ENCODE results near the gene ZNF292.

The ZNF292 gene

DNA sequence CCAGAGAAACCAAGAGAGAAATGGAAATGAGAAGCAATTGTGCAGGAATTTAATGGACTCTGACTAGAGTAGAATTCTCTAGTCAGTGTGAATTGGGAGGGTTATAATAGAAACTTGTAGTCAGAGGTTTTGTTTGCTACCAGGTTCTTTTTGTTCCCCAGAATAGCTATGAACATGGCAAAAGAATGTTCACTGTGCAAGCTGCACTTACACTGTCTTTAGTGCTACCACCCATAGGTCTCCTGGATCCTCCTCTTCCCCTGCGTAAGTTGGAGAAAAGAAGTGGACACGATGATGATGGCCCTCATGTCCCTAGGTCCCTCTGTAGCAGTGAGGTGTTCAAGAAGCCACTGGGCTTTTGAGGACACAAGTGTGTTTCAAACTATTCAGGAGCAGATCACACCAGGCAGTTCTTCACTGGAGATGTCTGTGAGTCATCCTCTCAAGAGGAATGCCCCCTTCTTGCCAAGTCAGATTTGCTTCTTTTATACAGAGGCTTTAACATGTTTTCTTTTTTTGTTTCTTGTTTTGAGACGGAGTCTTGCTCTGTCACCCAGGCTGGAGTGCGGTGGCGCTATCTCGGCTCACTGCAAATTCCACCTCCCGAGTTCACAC is 119.4 kb downstream of the ZNF292 start:
- TF ChIP-seq FOXP2 (optimal IDR thresholded peaks at IDR 0.05; ENCODE audit: borderline replicate concordance, extremely low read depth, extremely low read length, insufficient read depth) (no peak), TAF1 (IDR thresholded peaks at IDR 0.05; ENCODE audit: borderline replicate concordance, insufficient read depth, low read length) (no peak), POLR2AphosphoS5 (IDR thresholded peaks at IDR 0.05; ENCODE audit: low read depth, low read length) (no peak), SIN3A (IDR thresholded peaks at IDR 0.05; ENCODE audit: borderline replicate concordance, insufficient read depth, low read length) (no peak)
- TF ChIP-seq, protein P1, sequence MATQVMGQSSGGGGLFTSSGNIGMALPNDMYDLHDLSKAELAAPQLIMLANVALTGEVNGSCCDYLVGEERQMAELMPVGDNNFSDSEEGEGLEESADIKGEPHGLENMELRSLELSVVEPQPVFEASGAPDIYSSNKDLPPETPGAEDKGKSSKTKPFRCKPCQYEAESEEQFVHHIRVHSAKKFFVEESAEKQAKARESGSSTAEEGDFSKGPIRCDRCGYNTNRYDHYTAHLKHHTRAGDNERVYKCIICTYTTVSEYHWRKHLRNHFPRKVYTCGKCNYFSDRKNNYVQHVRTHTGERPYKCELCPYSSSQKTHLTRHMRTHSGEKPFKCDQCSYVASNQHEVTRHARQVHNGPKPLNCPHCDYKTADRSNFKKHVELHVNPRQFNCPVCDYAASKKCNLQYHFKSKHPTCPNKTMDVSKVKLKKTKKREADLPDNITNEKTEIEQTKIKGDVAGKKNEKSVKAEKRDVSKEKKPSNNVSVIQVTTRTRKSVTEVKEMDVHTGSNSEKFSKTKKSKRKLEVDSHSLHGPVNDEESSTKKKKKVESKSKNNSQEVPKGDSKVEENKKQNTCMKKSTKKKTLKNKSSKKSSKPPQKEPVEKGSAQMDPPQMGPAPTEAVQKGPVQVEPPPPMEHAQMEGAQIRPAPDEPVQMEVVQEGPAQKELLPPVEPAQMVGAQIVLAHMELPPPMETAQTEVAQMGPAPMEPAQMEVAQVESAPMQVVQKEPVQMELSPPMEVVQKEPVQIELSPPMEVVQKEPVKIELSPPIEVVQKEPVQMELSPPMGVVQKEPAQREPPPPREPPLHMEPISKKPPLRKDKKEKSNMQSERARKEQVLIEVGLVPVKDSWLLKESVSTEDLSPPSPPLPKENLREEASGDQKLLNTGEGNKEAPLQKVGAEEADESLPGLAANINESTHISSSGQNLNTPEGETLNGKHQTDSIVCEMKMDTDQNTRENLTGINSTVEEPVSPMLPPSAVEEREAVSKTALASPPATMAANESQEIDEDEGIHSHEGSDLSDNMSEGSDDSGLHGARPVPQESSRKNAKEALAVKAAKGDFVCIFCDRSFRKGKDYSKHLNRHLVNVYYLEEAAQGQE (IDR thresholded peaks at IDR 0.05; ENCODE audit: insufficient read depth in 1 of 2, low read depth in 2 of 2, low read length in 2 of 2): no peak

DNA sequence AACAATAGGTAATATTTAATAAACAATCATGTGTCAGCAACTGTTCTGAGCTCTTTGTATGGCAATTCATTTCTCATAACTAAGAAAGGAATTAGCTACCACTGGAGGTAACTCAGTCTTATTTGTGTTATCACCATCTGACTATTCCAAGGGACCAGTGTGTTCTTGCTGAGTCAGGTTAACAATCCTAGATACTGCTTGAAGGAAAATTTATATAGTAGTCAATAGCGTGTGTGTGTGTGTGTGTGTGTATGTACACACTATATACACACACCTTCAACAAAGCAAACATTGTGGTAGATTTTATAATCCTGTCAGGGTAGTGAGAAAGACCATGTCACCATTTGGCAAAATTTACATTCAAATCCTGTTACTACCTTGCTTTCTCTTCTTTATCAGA is 121.3 kb downstream of the ZNF292 start:
- TF ChIP-seq TAF1 (IDR thresholded peaks at IDR 0.05; ENCODE audit: borderline replicate concordance, insufficient read depth, low read length) (no peak), SIN3A (IDR thresholded peaks at IDR 0.05; ENCODE audit: borderline replicate concordance, insufficient read depth, low read length) (no peak)
- TF ChIP-seq, protein P1 (IDR thresholded peaks at IDR 0.05; ENCODE audit: insufficient read depth in 1 of 2, low read depth in 2 of 2, low read length in 2 of 2): no peak

DNA sequence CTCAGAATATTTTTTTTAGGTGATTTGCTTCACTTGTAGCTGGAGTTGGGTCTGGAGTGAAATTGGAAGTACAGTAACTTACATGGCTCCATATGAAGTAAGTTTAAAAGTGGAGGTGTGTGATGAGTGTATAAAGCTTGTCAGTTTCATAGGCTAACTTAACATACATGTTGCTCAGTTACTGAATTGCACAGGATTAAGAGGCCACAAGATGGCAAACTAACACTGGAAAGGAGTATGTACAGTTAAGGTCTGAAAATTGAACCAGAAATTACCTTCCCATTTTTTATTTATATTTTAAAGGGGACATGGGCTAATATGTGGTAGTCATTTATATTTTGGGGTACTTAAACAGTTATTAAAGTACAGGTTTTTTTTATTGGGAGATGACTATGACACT is 121.8 kb downstream of the ZNF292 start:
- no peak for TF ChIP-seq FOXP2 (optimal IDR thresholded peaks at IDR 0.05; ENCODE audit: borderline replicate concordance, extremely low read depth, extremely low read length, insufficient read depth)
- TF ChIP-seq, protein P1 (IDR thresholded peaks at IDR 0.05; ENCODE audit: insufficient read depth in 1 of 2, low read depth in 2 of 2, low read length in 2 of 2): no peak
- TF ChIP-seq POLR2AphosphoS5 (IDR thresholded peaks at IDR 0.05; ENCODE audit: low read depth, low read length): no peak
- TF ChIP-seq SIN3A (IDR thresholded peaks at IDR 0.05; ENCODE audit: borderline replicate concordance, insufficient read depth, low read length): no peak
- no peak for TF ChIP-seq TAF1 (IDR thresholded peaks at IDR 0.05; ENCODE audit: borderline replicate concordance, insufficient read depth, low read length)

DNA sequence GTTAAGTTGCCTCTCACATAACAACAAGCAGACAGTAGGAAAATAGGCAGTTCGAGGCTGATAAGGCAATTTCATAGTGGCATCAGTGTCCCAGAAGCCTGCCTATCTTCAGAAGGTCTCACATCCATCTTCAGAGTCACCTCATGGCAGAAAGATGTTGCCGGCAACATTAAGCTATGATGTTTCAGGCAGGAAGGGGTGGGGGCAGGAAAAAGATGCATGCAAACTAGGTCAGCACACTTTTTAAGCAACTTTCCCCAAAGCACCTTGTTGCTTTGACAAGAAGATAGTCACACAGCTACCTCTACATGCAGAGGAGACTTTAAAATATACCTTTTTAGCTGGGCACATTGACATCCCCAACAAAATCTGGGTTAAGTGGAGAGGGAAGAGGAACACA is 123.8 kb downstream of the ZNF292 start:
- TF ChIP-seq, protein P1 (IDR thresholded peaks at IDR 0.05; ENCODE audit: insufficient read depth in 1 of 2, low read depth in 2 of 2, low read length in 2 of 2): no peak
- TF ChIP-seq POLR2AphosphoS5 (IDR thresholded peaks at IDR 0.05; ENCODE audit: low read depth, low read length): no peak
- TF ChIP-seq FOXP2 (optimal IDR thresholded peaks at IDR 0.05; ENCODE audit: borderline replicate concordance, extremely low read depth, extremely low read length, insufficient read depth): no peak
- no peak for TF ChIP-seq TAF1 (IDR thresholded peaks at IDR 0.05; ENCODE audit: borderline replicate concordance, insufficient read depth, low read length)
- no peak for TF ChIP-seq SIN3A (IDR thresholded peaks at IDR 0.05; ENCODE audit: borderline replicate concordance, insufficient read depth, low read length)

DNA sequence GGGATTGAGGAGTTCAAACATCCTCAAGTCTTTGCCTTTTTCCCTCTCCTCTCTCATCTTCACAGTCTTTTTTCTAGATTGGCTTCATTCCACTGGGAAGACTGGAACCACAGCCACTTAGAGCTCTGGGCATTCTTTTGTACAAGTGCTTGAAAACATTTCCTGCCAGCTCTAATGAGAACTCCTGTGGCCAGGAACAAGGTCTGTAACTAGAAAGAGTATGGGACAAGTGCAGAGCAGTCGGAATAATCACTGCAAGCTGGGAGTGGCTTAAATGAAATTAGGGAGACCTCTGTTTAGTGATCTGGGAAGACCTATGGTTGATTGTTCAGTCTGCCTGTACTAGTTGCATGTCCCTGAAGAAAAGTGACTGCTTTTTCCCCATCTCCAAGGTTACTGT is 126.1 kb downstream of the ZNF292 start:
- TF ChIP-seq, protein P1 (IDR thresholded peaks at IDR 0.05; ENCODE audit: insufficient read depth in 1 of 2, low read depth in 2 of 2, low read length in 2 of 2): no peak
- TF ChIP-seq TAF1 (IDR thresholded peaks at IDR 0.05; ENCODE audit: borderline replicate concordance, insufficient read depth, low read length) (no peak), SIN3A (IDR thresholded peaks at IDR 0.05; ENCODE audit: borderline replicate concordance, insufficient read depth, low read length) (no peak), FOXP2 (optimal IDR thresholded peaks at IDR 0.05; ENCODE audit: borderline replicate concordance, extremely low read depth, extremely low read length, insufficient read depth) (no peak), POLR2AphosphoS5 (IDR thresholded peaks at IDR 0.05; ENCODE audit: low read depth, low read length) (no peak)
